NCI-H2081 treated with DMSO at 0.1 percent for 48 hours (cell line): ENCODE results near the gene TBX4.
"Not testable (repeated sequence)": the region's sequence is repeated elsewhere in the genome, so short reads cannot be mapped to it uniquely, and the experiment has no call there.

Experiments used
- DNase-seq: peaks from one replicate; lab custom pipeline; 2025; lab: John Stamatoyannopoulos, UW

The TBX4 gene

DNA sequence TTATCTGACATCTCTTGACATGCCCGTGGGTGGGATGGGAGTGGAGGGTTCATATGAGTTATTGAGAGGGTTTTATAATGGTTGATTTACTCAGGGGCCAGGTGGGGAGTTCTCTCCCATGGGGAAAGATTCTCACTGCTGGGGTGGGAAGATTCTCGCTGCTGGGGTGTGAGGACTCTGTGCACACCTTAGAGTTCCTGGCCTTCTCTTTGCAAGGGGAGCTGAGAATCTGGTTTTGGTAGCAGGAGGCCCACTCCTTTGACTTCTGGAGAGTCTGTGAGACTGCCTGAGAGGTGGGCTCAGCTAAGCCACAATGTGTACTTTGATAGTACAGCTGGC, 31.5 kb downstream of the TBX4 start:
- DNase-seq, result no peak

DNA sequence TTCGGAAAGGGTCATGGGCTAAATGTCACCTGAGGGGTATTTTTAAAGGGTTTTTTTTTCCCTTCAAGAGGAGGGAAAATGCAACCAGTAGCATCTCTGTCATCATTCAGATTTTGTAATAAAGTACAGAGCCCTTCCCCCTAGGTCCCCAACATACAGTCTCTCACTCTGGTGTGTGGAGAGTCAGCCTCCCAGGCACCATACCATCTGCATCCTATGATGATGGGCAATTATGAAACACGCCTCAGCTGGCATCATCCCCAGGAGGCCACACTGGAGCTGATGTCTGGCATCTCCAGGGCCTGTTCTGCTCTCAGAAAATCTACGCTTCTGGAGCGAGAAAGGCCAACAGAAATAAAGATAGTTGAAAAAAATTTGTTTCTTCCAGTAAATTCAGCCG, 32.0 kb downstream of the TBX4 start:
- no peak for DNase-seq

GRCh38 chr17:61485067-61485775, 33.0 kb downstream of the TBX4 start:
- DNase-seq, result no peak

- DNase-seq, result no peak
Measured at GRCh38 chr17:61486135-61487120, 34.2 kb downstream of the TBX4 start.

DNA sequence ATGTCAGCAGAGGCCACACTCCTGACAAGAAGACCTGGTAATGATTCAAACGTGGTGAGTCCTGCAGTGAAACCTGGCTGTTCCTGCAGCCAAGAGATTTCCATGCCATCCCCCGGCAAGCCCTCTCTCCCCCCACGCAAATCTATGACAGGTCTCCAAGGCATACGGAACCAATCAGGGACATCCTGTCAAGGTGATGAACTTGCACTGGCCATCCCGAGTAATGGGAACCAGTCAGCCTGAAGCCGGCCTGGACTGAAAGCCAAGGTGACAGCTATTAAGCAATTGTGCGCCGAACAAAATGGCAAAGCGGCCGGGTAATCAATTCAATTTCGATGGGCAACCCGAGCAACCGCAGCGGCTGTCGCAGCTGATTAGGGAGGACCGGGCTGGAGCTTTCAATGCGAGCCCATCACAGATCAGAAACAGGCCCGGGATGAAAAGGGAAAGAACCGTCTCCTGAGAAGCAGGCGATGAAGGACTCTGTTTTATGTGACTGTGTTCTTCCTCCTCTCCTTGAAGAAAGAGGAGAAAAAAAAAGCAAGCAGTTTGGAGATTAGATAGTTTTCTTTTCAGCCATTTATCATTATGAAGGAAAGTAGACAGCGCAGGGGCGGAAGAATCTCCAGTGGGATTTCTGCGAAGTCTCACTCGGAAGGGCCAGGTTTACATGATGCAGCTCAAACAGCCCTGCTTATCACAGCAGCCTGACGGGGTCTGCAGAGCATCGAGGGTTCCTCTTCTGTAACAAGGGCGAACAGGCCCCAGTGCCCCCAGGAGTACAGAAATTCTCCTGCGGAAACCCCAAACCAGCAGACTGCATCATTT, 35.2 kb downstream of the TBX4 start:
- DNase-seq, result no peak

DNA sequence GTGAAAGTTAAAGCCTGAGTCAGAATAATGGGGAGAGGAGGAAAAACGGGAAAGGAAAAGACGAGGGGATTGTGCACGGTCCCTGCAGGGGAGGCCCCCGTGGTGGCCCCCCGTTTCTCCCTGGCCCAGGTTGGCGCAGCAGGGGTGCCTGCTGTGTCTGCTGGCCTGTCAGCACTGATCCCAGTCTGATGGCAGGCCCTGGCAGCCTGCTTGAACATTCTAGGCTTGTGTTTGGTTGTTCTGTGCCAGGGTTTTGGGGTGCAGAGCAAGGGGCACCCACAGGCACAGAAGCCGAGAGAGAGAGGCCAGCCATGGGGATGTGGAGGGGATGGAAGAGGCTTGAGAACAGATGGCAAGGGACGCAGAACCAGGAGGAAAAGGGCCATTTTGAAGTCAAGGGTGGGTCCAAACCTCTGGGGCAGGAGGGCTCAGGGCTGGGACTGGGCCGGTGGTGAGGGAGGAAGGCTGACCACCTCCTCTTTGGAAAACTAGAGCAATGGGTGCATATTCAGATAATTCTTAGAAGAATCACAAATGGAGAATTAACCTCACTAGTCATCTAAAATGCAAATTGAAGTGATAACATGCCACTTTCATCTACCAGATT, 35.9 kb downstream of the TBX4 start:
- no peak for DNase-seq

DNA sequence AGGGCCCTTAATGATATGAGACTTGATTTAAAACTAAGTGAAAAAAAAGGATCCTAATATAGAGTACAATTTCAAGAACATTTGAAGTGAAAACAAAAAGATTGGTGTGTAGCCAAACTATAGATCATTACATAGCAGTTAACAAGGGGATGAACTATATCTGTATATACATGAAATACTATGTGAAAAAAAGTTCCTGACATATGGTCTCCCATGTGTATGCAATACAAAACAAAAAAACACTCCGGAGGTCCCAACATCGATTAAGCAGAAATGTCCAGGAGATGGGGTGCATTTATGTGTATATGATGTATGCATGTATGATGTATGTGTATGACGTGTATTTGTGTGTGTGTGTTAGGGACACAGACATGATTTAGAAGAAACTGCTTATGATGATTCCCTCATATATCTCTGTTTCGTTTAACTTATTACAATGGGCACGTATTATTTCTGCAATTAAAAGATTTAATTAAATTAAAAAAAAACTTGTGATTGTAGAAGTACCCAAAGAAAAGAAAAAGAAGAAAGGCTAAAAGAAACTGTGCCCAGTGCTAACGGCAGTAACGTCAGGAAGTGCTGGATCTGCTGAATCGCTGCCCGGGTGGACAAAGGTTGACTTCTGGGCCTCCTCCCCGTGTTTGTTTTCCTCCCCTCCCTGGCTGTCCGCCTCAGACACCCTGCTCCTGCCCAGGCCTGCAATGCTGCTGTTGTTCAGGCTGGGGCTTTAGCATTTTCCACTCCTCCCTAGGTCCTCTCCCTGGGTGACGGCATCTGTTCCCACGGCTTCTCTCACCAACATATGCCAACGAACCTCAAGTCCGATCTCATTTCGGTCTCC, 36.9 kb downstream of the TBX4 start:
- DNase-seq, result no peak

DNA sequence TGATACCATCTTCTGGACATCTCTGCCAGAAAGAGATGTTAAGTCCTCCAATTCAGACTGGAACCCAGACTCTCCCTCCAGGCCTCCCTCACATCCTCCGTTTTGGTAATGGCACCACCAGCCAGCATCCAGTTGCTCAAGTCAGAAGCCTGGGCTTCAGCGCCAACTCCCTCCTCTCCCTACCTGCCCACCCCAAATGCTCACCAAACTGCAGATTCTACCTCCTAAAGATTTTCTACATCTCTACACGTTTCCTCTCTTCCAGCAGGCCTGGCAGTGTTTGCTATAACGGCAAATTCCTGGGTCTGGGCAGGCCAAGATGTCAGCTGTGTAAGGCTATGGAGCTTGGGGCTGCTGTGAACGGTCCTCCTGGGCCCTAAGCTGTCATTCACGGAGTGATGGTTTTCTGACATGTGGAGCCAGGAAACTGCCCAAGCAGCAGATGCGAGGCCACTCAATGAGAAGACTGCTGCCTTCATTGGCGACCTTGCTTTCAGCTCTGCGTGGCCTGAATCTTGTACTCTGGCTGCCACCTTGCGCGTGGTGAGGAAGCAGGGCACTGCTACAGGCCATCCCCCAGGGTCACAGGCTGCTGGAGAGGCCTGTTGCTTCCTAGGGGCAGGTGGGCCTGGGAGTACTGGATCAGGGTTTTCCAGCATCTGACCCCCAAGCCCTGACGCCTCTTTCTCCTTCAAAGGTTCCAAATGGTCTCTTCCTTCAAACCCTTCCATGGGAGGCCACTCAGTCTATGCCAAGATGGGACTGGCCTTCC, 37.7 kb downstream of the TBX4 start:
- no peak for DNase-seq

DNA sequence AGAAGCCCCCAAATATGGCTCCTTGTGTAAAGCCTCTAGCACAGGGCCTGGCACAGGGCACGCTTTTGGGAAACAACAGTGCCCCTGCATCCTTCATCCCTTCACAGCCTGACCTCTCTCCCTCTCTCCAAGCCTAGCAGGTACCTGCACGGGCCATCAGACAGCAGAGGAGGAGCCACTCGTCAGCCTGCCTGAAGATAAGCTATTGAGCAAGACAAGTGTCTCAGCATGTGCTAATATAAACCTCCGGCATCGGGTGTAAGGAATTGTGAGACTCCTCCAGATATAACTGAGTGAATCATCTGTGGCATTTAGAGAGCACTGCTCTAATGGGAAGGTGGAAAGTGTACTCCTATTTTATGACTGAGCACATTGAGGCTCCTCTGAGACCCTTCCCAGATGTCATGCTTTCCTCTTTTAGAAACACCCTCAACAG, 38.3 kb downstream of the TBX4 start:
- DNase-seq, result no peak

DNA sequence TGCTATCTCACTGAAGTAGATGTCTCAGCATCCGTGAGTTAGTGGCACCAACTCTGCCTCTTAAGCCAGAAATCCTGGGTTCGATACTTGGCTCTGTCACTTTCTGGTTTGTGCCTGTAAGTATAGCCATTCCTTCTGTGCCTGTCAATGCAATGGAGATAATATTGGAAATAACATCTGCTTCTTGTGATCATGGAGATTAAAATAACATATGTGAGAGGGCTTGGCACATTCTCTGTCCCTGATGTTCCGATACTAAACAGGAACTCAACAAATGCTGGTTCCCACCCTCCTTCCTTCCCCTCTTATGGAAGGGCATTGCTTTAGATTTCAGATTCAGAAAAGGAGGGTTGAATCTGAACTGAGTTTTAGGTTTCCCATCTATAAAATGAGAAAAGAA, 39.8 kb downstream of the TBX4 start:
- no peak for DNase-seq

DNA sequence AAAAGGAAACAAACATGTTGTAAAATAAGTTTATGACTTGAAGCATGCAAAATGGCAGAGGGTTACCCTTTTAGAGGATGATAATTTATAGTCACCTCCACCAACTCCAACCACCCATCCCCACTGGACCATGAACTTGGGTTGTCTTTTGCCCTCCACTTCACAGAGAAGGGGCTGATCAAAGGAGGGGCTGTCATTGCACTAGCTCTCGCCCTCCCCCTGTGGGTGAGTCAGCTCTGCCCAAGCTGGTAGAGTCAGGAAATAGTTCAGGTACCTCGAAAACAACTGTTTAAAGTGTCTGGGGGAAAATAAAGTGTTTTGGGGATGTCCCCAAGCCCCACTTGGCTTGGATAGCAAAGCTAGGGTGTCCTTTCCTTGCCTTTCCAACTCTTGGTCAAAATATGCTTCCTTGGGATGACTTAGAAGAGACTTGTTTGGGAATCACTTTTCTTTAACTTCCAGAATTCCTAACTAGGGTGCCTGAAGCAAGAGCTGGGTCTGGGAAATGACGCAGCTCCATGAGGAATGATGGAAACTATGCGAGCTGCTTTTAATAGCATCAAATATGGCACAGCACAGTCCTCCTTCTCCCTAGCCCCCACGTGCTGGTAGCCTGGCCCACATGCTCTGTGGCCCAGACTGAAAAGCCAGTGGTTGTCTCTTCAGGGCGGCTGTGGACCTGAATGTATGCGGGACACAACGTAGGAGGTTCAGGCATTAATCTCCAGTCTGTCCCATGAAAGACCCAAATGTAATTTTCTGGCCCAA, 40.7 kb downstream of the TBX4 start:
- no peak for DNase-seq

DNA sequence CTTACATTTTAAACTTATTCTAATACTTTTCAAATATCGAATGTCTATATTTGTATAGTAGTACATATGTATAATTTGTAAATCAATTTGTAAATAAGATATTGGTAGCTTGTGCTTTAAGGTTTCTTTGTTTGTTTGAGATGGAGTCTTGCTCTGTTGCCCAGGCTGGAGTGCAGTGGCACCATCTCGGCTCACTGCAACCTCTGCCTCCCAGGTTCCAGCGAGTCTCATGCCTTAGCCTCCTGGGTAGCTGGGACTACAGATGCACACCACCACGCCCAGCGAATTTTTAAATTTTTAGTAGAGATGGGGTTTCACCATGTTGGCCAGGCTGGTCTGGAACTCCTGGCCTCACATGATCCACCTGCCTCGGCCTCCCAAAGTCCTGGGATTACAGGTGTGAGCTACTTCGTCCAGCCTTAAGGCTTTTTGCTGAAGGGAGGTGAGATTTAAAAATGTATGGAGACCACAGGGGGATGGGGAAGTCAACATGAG, 41.7 kb downstream of the TBX4 start:
- not testable (repeated sequence) for DNase-seq

GRCh38 chr17:61494325-61495160, 42.3 kb downstream of the TBX4 start:
- no peak for DNase-seq

DNA sequence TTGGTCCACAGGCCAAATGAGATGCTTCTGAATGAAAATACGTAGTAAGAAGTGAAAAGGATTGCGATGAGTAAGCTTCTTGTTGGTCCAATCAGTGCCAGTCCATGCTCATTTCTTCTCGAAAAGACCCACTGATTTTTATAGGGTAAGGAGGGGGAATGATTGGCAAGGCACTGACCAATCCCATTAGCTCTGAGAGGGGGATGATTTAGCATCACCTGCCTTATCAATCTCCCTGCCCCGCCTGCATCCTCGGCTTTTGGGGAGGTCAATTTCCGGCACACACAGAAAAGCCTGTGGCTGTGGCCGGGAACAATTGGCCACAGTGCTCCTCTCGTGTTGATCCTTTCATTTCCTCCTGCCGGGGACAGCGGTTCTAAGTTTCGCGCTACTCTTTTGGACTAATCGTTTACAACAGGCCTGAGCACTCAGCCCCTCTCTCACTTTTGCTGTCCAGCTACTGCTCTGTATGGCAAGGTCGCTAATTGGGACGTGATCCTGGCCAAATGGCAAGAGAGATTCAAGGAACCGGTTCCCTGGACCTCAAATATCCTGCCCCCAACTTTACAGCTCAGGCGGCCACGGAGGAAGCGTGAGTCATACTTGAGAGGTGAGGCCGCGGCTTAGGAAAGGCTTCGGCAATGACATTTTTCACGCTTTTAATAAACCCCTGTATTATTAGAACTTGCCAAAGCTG, 43.1 kb downstream of the TBX4 start:
- no peak for DNase-seq

DNA sequence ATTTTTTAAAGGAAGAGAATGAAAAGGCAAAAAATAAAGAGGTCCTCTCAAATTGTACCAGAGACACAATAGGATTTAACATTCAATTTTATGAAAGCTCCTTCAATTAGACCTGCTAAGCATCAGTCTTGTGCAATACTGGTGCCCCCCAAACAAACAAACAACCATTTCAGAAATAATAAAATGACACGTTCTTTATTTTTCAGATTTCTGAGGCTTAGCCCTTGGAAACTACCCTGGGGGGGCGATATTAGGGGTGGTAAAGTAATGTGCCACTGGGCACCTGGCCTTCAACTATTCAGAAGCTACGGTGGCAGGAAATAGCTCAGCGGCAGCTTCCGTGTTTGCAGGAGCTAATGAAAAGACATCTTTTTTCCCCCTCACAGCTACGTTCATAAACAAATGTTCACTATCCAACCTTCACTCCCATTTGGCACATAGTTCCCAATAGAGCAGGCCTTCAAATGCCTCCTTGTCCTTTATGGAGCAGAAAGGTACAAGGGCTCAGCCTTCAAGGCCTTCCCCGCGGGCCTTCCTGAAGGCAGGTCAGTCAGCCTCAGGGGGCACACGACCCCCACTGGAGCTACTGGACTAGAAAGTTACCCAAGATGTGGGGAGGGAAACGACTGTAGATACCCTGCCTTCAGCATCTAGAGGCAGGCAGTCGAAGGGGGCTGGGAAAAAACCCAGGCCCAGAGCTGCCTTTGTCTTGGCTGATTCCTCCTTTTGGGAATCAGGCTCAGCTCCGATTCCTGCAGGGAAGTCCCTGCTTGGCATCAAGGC, 44.1 kb downstream of the TBX4 start:
- DNase-seq, result no peak

DNA sequence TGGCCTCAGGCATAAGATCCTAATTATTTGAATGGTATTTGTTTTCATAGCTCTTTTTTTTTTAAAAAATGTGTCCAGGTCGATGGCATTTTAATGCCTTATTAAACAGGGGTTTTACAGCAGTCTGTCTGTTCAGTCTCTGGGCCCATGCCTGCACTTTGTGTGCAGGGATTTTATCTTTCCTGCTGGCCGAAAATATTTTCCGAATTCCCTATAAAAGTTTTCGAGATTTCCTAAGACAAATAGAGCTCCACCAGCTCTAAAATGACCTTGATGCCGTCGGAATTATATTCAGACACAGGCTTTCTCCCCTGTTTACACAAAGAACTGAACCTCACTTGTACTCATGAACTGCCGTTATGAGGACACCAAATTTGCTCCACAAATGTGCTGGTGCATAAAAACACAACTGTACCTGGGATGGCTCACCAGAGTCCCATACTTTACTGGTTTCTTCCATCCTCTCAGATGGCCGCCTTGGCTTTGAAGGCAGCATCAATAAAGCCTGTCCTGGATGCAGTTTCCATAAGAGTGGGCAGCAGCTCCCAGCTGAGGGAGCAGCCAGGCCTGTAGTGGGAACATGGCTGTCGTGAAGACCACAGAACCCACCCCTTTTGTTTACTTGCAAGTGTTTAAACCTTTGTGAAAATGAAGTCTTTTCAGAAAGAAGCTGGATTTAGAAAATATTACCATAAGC, 44.9 kb downstream of the TBX4 start:
- DNase-seq, result no peak
